ENCODE measurements around the gene MSI2.

The MSI2 gene

DNA sequence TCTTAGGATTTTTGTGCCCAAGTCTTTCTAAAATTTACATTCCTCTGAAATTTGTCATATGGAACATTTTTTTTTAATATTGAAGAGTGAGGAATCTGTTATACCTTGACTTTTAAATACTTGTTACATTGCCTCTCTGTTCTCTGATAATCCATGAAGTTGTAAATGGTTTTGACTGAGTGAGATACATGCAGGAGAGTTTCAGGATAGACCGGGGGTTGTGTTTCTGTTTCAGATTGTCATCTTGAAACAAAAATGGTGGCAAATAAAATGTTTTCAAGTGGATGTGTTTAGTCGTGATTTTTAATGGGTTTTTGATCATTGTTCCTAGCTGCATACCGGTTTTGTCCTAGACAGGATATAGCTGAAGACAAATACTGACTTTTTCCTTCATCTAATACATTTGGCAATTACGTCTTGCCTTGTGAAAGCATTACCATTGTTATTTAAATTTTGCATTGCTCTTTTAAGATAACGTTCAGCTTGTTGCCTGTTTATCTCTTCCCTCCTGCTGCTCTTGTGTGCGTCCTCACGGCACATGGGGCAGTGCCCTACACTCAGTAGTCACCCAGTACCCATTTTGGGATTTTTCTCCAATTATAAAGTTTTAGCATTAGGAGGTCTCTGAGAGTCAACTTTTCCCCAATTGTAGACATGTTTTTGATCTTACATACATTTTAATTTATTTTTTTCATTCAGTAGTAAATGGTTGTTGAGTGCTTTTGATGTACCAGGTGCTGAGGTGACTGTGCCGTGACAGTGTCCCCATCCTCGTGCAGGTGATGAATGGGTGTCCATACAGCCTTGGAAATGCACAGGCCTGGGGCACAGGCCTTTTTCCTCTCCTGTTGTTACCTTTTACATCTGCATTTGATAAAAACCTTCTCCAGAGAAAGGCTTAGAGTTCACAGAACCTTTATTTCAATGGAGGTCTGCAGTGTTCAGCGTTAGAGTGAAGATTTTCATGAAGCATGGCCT is 169.9 kb downstream of the MSI2 start:
- peaks cover 26% of the 10 kb centered on the region for H3K36me3 Mint-ChIP-seq
- ATAC-seq = no peak
- peaks cover 41% of the 10 kb centered on the region for H3K4me1 Mint-ChIP-seq
- H3K4me3 Mint-ChIP-seq = no peak overlapping the region
- H3K27me3 Mint-ChIP-seq = no peaks in the 10 kb centered on the region
- no peak overlapping the region for H3K27ac Mint-ChIP-seq
- no peaks in the 10 kb centered on the region for H3K9me3 Mint-ChIP-seq

DNA sequence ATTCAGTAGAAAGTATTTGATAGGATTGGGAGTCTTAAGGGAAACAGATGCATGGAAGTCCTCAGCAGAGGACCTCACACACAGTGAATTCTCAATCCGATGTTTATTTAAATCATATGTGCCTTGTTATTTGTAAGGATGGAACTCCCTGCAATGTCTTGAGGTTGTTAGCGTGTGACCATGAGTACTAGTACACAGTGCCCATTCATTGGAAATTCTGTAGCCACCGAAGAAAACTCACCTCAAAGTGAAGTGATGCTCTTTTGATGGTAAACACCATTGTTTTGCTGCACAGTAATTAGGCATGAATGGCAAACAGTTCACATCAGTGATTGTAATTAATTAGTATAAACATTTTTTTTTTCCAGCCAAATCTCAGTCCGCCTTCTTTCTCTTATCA is 173.6 kb downstream of the MSI2 start:
- Mint-ChIP-seq H3K9me3 (no peaks in the 10 kb centered on the region), H3K4me3 (no peak overlapping the region), H3K27me3 (no peaks in the 10 kb centered on the region), H3K36me3 (peaks cover 31% of the 10 kb centered on the region), H3K4me1 (peaks cover 31% of the 10 kb centered on the region), H3K27ac (no peak overlapping the region)
- no peak for ATAC-seq

DNA sequence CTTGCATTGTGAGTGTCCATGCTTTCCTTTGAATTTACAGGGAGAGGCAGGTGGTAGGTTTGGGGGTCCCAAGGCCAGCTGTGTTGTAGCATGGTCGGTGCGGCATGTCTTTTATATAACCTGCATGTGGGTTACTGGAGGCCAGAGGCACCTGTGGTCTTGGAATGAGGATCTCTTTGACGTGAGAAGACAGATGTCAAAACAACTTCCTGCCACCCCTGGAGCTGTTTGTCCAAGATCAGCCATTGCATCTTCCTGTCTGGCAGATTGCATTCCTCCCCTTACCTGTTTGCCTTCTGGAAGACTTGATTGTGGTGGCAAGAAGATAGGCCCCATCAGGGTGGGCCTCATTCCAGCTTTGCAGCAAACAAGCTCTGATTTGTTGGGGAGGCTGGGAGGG is 175.1 kb downstream of the MSI2 start:
- no peak overlapping the region for H3K27ac Mint-ChIP-seq
- H3K36me3 Mint-ChIP-seq = peaks cover 35% of the 10 kb centered on the region
- peaks cover 30% of the 10 kb centered on the region for H3K4me1 Mint-ChIP-seq
- no peak overlapping the region for H3K4me3 Mint-ChIP-seq
- no peaks in the 10 kb centered on the region for H3K9me3 Mint-ChIP-seq
- no peak for ATAC-seq
- no peaks in the 10 kb centered on the region for H3K27me3 Mint-ChIP-seq

DNA sequence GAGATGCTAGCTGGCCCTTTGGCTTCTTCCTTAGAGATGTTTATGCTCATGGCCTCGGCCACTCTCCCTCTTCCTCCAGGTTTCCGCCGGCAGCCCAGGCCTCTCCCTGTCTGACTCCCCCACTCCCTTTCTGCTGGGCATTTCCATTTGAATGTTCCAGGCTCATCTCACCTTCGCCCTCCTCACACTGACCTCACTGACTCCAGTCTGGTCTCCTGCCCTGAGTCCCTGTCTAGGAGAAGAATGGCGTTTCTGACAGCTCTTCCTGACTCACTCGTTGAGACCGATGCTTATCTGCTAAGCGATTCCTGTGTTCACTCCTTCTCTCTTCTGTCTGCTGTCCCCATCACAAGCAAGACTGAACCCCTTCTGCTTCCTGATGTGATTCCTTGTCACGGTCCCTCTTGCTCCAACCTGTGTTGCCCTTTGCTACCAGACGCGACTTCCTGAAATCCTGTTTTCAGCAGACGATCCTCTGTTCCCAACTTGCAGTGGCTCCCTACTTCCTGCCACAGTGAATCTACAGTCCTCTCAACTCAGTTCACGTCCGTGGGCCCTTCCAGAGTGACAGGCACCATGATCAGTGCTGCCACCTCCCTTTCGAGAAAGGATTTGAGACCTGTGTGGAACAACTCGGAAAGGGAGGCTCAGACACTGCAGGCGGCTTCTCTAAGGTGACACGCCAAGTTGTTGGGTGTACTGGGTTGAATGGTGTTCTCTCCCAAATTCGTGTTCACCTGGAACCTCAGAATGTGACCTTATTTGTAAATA is 176.4 kb downstream of the MSI2 start:
- no peak overlapping the region for H3K27ac Mint-ChIP-seq
- no peak for ATAC-seq
- H3K4me1 Mint-ChIP-seq = peaks cover 29% of the 10 kb centered on the region

DNA sequence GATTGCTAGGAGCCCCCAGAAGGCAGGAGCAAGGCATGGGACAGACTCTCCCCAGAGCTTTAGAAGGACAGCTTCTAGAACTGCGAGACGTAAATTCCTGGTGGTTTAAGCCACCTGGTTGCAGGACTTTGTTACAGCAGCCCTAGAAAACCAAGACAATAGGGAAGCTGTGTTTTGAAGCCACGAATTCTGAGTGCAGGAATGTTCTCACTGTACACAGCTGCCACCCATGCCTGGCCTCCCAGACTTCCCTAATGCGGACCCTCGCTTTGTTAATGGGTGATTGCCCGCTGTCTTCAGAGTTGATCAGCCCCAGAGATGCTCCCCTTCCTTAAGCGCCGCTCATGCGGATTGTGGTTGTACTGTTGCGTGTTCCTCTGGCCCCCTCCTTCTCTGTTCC is 177.1 kb downstream of the MSI2 start:
- no peak overlapping the region for H3K27ac Mint-ChIP-seq

More for the DNA sequence above, 176.4 kb downstream of the MSI2 start:
- Mint-ChIP-seq H3K36me3 (peaks cover 42% of the 10 kb centered on the region), H3K27me3 (no peaks in the 10 kb centered on the region), H3K9me3 (no peaks in the 10 kb centered on the region), H3K4me3 (no peak overlapping the region)

DNA sequence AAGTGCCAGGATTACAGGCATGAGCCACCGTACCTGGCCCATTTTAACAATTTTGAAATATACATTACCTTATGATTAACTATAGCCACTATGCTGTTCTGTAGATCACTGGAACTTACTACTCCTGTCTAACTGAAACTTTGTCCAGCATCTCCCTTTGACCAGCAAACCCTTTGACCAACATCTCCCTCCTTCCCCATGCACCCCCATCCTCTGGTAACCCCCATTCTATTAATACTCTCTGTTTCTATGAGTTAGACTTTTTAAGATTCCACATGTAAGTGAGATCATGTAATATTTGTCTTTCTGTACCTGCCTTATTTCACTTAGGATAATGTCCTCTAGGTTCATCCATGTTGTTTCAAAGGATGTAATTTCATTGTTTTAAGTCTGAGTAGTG is 178.0 kb downstream of the MSI2 start:
- Mint-ChIP-seq H3K4me1 (peaks cover 35% of the 10 kb centered on the region), H3K27ac (no peak overlapping the region), H3K4me3 (no peak overlapping the region), H3K9me3 (no peaks in the 10 kb centered on the region), H3K27me3 (no peaks in the 10 kb centered on the region), H3K36me3 (peaks cover 42% of the 10 kb centered on the region)
- ATAC-seq = no peak

More for the DNA sequence above, 177.1 kb downstream of the MSI2 start:
- Mint-ChIP-seq H3K36me3 (peaks cover 42% of the 10 kb centered on the region), H3K9me3 (no peaks in the 10 kb centered on the region), H3K4me3 (no peak overlapping the region), H3K27me3 (no peaks in the 10 kb centered on the region), H3K4me1 (peaks cover 29% of the 10 kb centered on the region)
- ATAC-seq = no peak

DNA sequence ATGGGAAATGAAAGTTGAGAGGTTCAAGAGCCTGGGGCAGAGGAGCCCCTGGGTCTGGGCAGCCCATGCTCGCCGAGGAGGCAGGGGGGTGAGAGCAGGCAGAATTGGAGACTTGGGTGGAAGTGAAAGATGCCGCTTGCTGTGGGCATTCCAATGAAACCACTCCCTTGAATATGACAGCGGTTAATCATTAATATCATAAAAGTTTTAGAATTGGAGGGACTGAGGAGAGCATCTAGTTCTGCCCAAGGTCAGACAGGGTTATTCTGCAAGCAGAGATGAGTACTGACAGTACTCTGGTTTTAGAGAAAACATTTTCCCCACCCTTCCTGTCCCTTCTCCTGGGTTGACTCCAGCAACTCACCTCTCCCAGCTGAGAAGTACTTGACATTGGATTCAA is 180.2 kb downstream of the MSI2 start:
- H3K4me3 Mint-ChIP-seq = no peak overlapping the region
- no peaks in the 10 kb centered on the region for H3K27me3 Mint-ChIP-seq
- no peaks in the 10 kb centered on the region for H3K9me3 Mint-ChIP-seq
- peaks cover 30% of the 10 kb centered on the region for H3K36me3 Mint-ChIP-seq
- H3K27ac Mint-ChIP-seq = peak overlapping the region; percentile 14
- no peak for ATAC-seq
- H3K4me1 Mint-ChIP-seq = peaks cover 42% of the 10 kb centered on the region

DNA sequence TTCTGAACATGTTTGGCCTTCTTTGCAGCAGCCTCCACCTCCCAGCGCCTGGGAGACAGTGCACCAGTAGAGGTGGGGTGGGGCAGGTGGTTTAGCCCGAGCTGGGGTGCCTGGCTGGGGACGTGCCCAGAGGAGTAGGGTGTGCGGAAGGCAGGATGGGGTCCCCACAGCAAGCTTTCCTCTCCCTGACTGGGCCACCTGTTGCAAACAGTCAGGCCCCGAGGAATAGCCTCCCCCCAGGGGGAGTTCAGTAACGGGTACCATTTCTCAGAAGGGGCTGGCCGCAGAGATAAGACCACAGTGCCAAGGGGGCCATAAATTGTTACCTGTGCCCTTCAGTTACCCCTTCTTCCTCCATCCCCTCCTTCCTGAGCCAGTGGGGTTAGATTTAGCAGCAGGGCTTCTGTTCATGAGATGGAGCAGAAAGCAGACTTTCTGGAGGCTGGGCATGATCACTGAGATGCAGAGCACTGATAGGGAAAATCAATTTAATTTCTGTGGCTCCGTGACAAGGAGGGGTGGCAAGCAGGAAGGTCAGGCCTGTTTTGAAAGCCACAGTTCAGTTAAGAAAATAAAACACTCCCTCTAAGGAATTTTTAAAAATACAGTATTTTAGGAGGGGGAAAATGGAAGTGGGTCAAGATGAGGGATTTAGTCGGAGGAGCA is 181.9 kb downstream of the MSI2 start:
- H3K36me3 Mint-ChIP-seq = peaks cover 20% of the 10 kb centered on the region
- H3K27ac Mint-ChIP-seq = peak overlapping the region; percentile 30
- no peak for ATAC-seq
- H3K27me3 Mint-ChIP-seq = no peaks in the 10 kb centered on the region
- H3K4me1 Mint-ChIP-seq = peaks cover 58% of the 10 kb centered on the region
- H3K9me3 Mint-ChIP-seq = no peaks in the 10 kb centered on the region
- H3K4me3 Mint-ChIP-seq = no peak overlapping the region

DNA sequence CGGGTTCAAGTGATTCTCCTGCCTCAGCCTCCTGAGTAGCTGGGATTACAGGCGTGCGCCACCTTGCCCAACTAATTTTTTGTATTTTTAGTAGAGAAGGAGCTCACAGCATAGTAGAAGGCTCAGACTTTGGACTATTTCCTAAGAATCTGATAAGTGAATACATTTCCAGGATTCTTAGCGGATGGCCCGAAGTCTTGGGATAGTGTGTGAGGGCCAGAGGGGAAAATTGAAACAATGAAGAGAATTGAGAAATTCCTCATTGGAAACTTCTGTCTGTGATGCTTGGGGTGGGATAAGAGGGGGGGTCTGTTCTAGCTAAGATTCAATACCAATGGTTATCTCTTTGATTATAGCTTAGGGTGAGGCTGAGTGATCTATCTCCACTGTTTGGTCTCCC is 183.3 kb downstream of the MSI2 start:
- peaks cover 19% of the 10 kb centered on the region for H3K36me3 Mint-ChIP-seq
- H3K4me1 Mint-ChIP-seq = peaks cover 63% of the 10 kb centered on the region
- H3K4me3 Mint-ChIP-seq = no peak overlapping the region
- no peaks in the 10 kb centered on the region for H3K9me3 Mint-ChIP-seq
- peak overlapping the region; percentile 96 for H3K27ac Mint-ChIP-seq
- ATAC-seq = no peak
- no peaks in the 10 kb centered on the region for H3K27me3 Mint-ChIP-seq

DNA sequence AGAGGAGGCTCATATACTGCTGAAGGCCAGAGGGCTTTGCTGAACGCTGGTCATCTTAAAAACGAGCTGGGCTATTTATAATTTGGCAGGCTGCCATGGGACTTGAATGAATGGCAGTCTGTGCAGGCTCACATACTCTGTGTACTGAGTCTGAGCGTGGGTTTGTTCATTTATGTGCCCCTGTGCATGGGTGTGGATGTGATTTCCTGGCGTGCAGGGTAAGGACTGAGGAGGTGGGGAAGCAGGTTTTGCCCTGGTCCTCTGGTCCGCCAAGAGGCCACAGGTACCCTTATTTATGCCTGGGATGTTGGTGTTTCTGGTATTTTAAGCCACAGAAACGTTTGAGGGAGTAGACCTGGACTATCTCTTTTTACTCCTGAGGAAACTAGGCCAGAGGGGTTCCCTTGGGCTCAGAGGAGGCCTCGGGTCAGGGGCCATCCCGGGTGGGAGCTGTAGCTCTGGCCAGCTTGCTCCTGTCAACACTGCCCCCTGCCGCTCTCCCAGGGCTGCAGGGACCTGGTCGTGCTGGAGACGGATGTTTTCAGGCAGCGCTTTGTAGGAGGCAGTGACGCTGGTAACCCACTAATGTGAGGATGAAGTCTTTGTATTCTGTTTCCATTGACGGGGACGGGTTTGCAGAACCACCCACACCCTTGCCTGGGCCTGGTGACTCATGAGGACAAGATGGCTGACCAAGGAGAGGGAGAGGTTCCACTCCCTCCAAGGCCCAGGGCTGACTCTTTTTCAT is 184.4 kb downstream of the MSI2 start:
- Mint-ChIP-seq H3K36me3 (peaks cover 14% of the 10 kb centered on the region), H3K27me3 (no peaks in the 10 kb centered on the region), H3K9me3 (no peaks in the 10 kb centered on the region), H3K4me3 (no peak overlapping the region), H3K4me1 (peaks cover 68% of the 10 kb centered on the region), H3K27ac (peak overlapping the region; percentile 96)
- ATAC-seq = peak; percentile 85

DNA sequence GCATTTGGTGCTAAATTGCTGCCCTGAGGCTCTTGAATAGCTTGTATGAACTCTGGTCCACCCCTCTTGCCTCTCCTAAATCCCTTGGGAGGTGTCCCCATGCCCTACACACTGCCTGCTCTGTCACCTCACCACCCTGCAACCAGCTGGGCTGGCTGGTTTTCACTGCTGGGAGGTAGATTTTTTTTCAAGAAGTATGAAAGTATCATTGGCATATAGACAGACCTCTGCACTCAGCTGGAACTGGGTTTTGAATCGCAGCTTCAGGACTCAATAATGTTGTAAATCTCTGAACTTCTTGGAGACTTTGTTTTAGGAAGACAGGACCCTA is 184.9 kb downstream of the MSI2 start:
- peak overlapping the region; percentile 96 for H3K27ac Mint-ChIP-seq
- H3K9me3 Mint-ChIP-seq = no peaks in the 10 kb centered on the region
- peak; percentile 67 for ATAC-seq
- H3K4me1 Mint-ChIP-seq = peaks cover 68% of the 10 kb centered on the region
- no peak overlapping the region for H3K4me3 Mint-ChIP-seq
- peaks cover 9% of the 10 kb centered on the region for H3K36me3 Mint-ChIP-seq
- no peaks in the 10 kb centered on the region for H3K27me3 Mint-ChIP-seq

DNA sequence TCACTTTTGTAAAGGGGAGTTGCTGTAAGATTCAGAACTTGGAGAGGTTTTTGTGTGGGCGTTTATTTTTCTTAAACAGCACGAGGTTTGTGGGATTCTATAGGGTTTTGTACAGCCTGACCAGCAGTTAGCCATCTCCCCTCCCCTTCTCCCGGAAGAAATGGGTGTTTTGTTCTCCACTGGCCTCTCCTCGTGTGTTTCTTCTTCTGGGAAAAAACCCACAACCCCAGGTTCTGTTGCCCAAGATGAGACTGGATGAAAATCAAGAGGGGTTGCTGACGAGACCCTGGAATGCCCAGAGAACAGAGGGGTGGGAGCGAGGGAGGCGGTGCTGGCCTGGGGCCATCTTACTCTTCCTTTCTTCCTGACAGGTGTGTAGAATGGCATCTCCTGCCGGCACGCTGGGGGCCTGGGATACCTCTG is 186.1 kb downstream of the MSI2 start:
- Mint-ChIP-seq H3K4me3 (no peak overlapping the region), H3K4me1 (peaks cover 72% of the 10 kb centered on the region), H3K9me3 (no peaks in the 10 kb centered on the region), H3K36me3 (peaks cover under 1% of the 10 kb centered on the region), H3K27ac (peak overlapping the region; percentile 96), H3K27me3 (no peaks in the 10 kb centered on the region)
- ATAC-seq = no peak

DNA sequence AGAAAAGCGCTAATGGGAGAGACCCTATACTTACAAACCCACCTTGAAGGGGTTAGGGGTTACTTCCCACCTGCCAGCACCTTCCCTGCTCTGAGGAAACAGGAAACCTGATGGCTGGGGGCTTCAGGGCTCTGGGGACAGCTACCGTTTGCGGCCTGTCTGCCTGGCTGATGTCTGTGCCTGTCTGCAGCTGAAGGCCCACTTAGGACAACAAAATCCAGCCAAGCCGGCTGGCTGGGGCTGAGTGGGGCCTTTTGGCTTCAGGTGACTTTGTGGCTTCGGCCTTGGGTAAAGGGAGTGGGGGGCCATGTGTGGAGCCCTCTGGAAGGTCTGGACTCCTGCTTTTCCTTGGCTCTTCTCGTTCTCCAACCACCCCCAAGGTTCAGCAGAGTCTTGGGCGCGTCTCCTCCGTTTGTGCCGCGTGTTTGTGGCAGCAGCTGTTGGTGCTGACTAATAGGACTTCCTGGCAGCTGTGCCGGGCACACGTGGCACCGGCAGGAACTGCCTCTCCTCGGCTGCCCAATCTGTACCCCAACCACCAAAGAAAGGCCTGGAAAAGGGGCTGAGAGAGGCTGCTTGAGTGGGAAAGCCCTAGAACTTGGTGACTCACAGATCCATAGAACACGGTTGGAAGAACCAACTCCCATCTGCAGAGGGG is 186.7 kb downstream of the MSI2 start:
- H3K4me3 Mint-ChIP-seq = peak overlapping the region; percentile 5
- H3K36me3 Mint-ChIP-seq = no peaks in the 10 kb centered on the region
- ATAC-seq = peak; percentile 71
- H3K4me1 Mint-ChIP-seq = peaks cover 78% of the 10 kb centered on the region
- H3K9me3 Mint-ChIP-seq = no peaks in the 10 kb centered on the region
- no peaks in the 10 kb centered on the region for H3K27me3 Mint-ChIP-seq
- peak overlapping the region; percentile 96 for H3K27ac Mint-ChIP-seq

DNA sequence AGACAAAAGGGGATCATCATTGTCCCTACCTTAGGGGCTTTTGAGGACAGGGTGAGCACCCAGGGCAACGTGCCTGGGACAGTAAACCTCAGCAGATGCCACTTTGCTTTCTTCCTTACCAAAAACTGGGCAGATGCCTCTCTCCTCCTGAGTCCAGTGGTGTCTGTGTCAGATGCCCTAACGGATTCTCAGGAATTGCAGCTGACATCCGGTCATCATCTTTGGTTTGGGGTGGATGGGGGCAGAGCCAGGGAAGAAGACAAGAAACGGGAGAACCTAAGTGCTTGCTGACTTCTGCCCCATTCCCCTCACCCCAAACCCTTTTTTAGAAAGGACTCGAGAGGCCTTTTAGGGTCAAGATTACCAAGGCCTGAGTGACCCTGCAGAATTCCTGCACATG is 187.5 kb downstream of the MSI2 start:
- no peak overlapping the region for H3K4me3 Mint-ChIP-seq
- peak overlapping the region; percentile 96 for H3K27ac Mint-ChIP-seq
- no peak for ATAC-seq
- no peaks in the 10 kb centered on the region for H3K27me3 Mint-ChIP-seq
- no peaks in the 10 kb centered on the region for H3K9me3 Mint-ChIP-seq
- peaks cover 80% of the 10 kb centered on the region for H3K4me1 Mint-ChIP-seq
- no peaks in the 10 kb centered on the region for H3K36me3 Mint-ChIP-seq

All from stimulated activated memory B cell treated with anti-CD40 and anti-IgM and Interleukin-4, amounts not matched to agents 10 μg/mL and 1 μg/mL and 100 μg/mL, for 72 hours (primary cell).